HEK293 (cell line): Measurements from ENCODE around the gene TSGA10IP.

ENCODE experiments used
- CTCF ChIA-PET: fragments of 350-600 bp; formaldehyde crosslinking; extraction: SDS; loops from one replicate; lab custom pipeline; 2021; ENCODE audit warnings: antibody characterized with exemption; lab: Yijun Ruan, JAX
- POLR2A ChIA-PET: fragments of 300-600 bp; formaldehyde crosslinking; extraction: SDS; loops from one replicate; lab custom pipeline; 2020; ENCODE audit warnings: antibody characterized with exemption, inconsistent platforms; lab: Yijun Ruan, JAX
- H3K27ac ChIP-seq: fragments of 200-500 bp; sonication (Bioruptor generic); 2 replicates; pipeline ENCODE4 v1.5.1; 2014; ENCODE audit warnings: low read depth, low read length, control low read depth, inconsistent platforms; ENCODE audit errors: extremely low read depth
- H3K36me3 ChIP-seq, 2 experiments: fragments of 200-500 bp in 1 of 2; sonication (Bioruptor generic) in 1 of 2; 1 replicate in 1 of 2; 2 replicates in 1 of 2; pipeline ENCODE4 v1.5.1; 2014 to 2017; ENCODE audit warnings: inconsistent platforms in 2 of 2, low read length in 2 of 2; ENCODE audit not compliant: control insufficient read depth in 2 of 2, insufficient read depth in 1 of 2
- H3K4me1 ChIP-seq: fragments of 200-500 bp; sonication (Bioruptor generic); 2 replicates; pipeline ENCODE4 v1.5.1; 2014; ENCODE audit warnings: mild to moderate bottlenecking, low read length, inconsistent platforms; ENCODE audit not compliant: control insufficient read depth, insufficient read depth
- H3K4me3 ChIP-seq: 2 replicates; pipeline ENCODE4 v1.5.1; 2011; ENCODE audit warnings: low read depth, mild to moderate bottlenecking, control low read depth, low read length, moderate library complexity
- H3K9me3 ChIP-seq: fragments of 200-500 bp; sonication (Bioruptor generic); 2 replicates; pipeline ENCODE4 v1.5.1; 2014; ENCODE audit warnings: low read depth, low read length, inconsistent platforms; ENCODE audit not compliant: control insufficient read depth, insufficient read depth
- GLIS2 ChIP-seq: fragments of 450-650 bp; formaldehyde crosslinking; IDR thresholded peaks from 2 replicates; pipeline ENCODE4 v1.5.1; 2016; ENCODE audit warnings: missing biosample characterization, missing genetic modification characterization
- MYNN ChIP-seq: fragments of 450-650 bp; formaldehyde crosslinking; IDR thresholded peaks from 2 replicates; pipeline ENCODE4 v1.5.1; 2016; ENCODE audit warnings: missing biosample characterization, missing genetic modification characterization, borderline replicate concordance
- TSHZ1 ChIP-seq: fragments of 450-650 bp; formaldehyde crosslinking; IDR thresholded peaks from 2 replicates; pipeline ENCODE4 v1.5.1; 2016; ENCODE audit warnings: missing biosample characterization, missing genetic modification characterization, borderline replicate concordance
- ZBTB17 ChIP-seq: fragments of 450-650 bp; formaldehyde crosslinking; IDR thresholded peaks from 2 replicates; pipeline ENCODE4 v1.5.1; 2016; ENCODE audit warnings: missing biosample characterization, missing genetic modification characterization
- ZNF221 ChIP-seq: fragments of 450-650 bp; formaldehyde crosslinking; IDR thresholded peaks from 2 replicates; pipeline ENCODE4 v1.5.1; 2017; ENCODE audit warnings: missing biosample characterization, missing genetic modification characterization, borderline replicate concordance
- ZNF248 ChIP-seq: fragments of 450-650 bp; formaldehyde crosslinking; IDR thresholded peaks from 2 replicates; pipeline ENCODE4 v1.5.1; 2017; ENCODE audit warnings: missing biosample characterization, missing genetic modification characterization
- ZNF280D ChIP-seq: fragments of 450-650 bp; formaldehyde crosslinking; IDR thresholded peaks from 2 replicates; pipeline ENCODE4 v1.5.1; 2016; ENCODE audit warnings: missing biosample characterization, missing genetic modification characterization
- ZNF404 ChIP-seq: fragments of 450-650 bp; formaldehyde crosslinking; IDR thresholded peaks from 2 replicates; pipeline ENCODE4 v1.5.1; 2017; ENCODE audit warnings: missing biosample characterization, missing genetic modification characterization
- ZNF416 ChIP-seq: fragments of 450-650 bp; formaldehyde crosslinking; IDR thresholded peaks from 2 replicates; pipeline ENCODE4 v1.5.1; 2016; ENCODE audit warnings: missing biosample characterization, missing genetic modification characterization
- ZNF521 ChIP-seq: fragments of 450-650 bp; formaldehyde crosslinking; IDR thresholded peaks from 2 replicates; pipeline ENCODE4 v1.5.1; 2017; ENCODE audit warnings: missing biosample characterization, mild to moderate bottlenecking, missing genetic modification characterization
- ZNF658 ChIP-seq: fragments of 450-650 bp; formaldehyde crosslinking; IDR thresholded peaks from 2 replicates; pipeline ENCODE4; 2016; ENCODE audit warnings: missing biosample characterization, missing genetic modification characterization
- TF ChIP-seq, protein P1 (sequence below): fragments of 450-650 bp; formaldehyde crosslinking; IDR thresholded peaks from 2 replicates; pipeline ENCODE4 v1.5.1; 2016; ENCODE audit warnings: missing biosample characterization, missing genetic modification characterization

Gene TSGA10IP

GRCh38 chr11:65928667-65929066 lies 16.6 kb upstream of the TSGA10IP start:
- no peak for TF ChIP-seq MYNN (tag by site-specific recombination)
- no peak for TF ChIP-seq ZNF658 (tag by site-specific recombination)
- TF ChIP-seq ZNF521 (tag by site-specific recombination) = no peak
- no peak for TF ChIP-seq ZNF416 (tag by site-specific recombination)
- no peak for TF ChIP-seq ZNF221 (tag by site-specific recombination)
- TF ChIP-seq TSHZ1 = no peak
- no peak for TF ChIP-seq ZNF280D
- TF ChIP-seq, all 188 proteins: peak for 0
- H3K4me1 ChIP-seq = no peaks in the 10 kb centered on the region
- H3K4me3 ChIP-seq = no peak overlapping the region
- POLR2A ChIA-PET = no interaction called here
- H3K9me3 ChIP-seq = no peaks in the 10 kb centered on the region
- no peak overlapping the region for H3K27ac ChIP-seq
- CTCF ChIA-PET = interaction anchor here (1.2 kb wide), 1 partner anchor 41 kb away, joined by 4 read pairs; the partner anchor contains the start of gene FIBP
- H3K36me3 ChIP-seq = no peaks in the 10 kb centered on the region

DNA sequence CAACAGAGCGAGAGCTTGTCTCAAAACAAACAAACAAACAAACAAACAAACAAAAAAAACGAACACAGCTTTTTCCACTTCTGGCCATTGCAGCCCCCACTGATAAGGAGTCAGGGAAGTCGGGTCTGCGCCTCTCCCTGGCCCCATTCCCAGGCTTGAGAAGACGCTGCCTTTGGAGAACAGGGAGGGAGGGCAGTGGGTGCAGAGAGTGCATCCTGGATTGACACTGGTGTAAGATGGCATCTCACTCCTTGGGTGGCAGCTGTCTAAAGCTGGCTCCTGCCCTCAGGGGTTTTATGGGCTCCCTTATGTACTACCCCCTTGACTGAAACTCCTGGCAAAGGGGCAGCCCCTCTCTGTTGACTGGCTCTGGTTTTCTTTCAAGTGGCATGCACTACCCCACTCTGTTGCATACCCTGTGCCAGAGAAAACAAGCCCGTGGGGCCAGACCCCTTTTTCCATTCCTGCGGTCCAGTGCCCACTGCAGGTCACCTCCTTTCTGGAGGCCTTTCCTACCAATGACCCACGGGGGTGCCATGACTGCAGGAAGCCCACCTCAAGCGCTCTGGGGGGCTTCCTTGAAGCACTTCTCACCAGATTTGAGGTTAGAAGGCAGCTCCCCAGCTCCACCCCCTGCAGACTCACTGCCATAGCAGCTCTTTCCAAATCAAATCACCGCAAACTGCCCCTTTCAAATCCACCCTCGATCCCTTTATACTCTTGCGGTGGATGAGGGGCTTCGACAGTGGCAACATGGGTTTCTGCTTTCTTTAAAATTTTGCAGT lies 13.3 kb upstream of the TSGA10IP start:
- no peak for TF ChIP-seq ZNF404 (tag by site-specific recombination)
- TF ChIP-seq ZBTB17 (tag by site-specific recombination) = no peak
- peak; percentile 17; the same call in 1 of the 2 replicates for TF ChIP-seq GLIS2 (tag by site-specific recombination)
- TF ChIP-seq, protein P1, sequence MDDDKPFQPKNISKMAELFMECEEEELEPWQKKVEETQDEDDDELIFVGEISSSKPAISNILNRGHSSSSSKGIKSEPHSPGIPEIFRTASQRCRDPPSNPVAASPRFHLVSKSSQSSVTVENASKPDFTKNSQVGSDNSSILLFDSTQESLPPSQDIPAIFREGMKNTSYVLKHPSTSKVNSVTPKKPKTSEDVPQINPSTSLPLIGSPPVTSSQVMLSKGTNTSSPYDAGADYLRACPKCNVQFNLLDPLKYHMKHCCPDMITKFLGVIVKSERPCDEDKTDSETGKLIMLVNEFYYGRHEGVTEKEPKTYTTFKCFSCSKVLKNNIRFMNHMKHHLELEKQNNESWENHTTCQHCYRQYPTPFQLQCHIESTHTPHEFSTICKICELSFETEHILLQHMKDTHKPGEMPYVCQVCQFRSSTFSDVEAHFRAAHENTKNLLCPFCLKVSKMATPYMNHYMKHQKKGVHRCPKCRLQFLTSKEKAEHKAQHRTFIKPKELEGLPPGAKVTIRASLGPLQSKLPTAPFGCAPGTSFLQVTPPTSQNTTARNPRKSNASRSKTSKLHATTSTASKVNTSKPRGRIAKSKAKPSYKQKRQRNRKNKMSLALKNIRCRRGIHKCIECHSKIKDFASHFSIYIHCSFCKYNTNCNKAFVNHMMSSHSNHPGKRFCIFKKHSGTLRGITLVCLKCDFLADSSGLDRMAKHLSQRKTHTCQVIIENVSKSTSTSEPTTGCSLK (tag by site-specific recombination) = no peak
- no peak for TF ChIP-seq ZNF248
- Histone ChIP-seq H3K9me3 (no peaks in the 10 kb centered on the region), H3K4me1 (no peaks in the 10 kb centered on the region), H3K27ac (no peak overlapping the region), H3K4me3 (no peak overlapping the region), H3K36me3 (no peaks in the 10 kb centered on the region)
- CTCF ChIA-PET = interaction anchor here (1.1 to 1.5 kb wide), 5 partner anchors 42 to 72 kb away, joined by 3 to 5 read pairs (median 5); partner anchors contain the start of gene FIBP
- POLR2A ChIA-PET = interaction anchor here (1.0 kb wide), 1 partner anchor 16 kb away, joined by 3 read pairs; no protein-coding TSS in a partner anchor
